ENCODE results near the gene SRRM1. TPM values are rescaled to one million over a fixed set of nuclear protein-coding genes. Genes with fewer than 3 reads are reported as not detected.

The SRRM1 gene
- total RNA-seq, 1 experiment from 2014 or later: 160 TPM

DNA sequence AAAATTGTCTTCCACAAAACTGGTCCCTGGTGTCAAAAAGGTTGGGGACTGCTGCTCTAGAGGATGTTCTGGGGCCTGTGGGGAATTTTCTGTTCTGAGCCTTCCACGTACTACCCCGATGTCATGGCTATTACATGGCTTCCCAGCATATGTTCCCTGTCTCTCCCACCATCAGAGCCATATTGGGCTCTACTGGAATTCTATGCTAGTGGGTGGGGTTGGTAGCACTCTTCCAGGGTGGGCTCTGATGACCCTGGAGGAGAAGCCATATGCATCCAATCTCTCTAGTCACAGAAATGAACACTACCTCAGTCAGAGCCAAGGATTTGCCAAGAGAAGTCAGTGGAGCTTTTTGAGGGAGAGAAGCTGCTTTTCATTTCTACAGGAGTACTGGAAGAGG, 47.9 kb downstream of the SRRM1 start:
- Histone ChIP-seq H3K27me3 (ENCODE audit: control insufficient read depth, insufficient read depth, low read length) (no peaks in the 10 kb centered on the region), H3K4me1 (ENCODE audit: control insufficient read depth, insufficient read depth, low read length) (no peaks in the 10 kb centered on the region), H3K9me3 (ENCODE audit: control insufficient read depth, insufficient read depth, low read depth, low read length) (no peaks in the 10 kb centered on the region), H3K27ac (ENCODE audit: low read length) (no peak overlapping the region), H3K36me3 (ENCODE audit: control insufficient read depth, insufficient read depth, low read length) (no peaks in the 10 kb centered on the region), H3K4me3 (ENCODE audit: low read depth in 2 of 2, low read length in 2 of 2) (no peak overlapping the region)
- ATAC-seq (no peak), DNase-seq (ENCODE audit: low read depth, low spot score) (no peak)
- TF ChIP-seq TCF7L2 (IDR thresholded peaks at IDR 0.05; ENCODE audit: low read depth, low read length) (no peak), POLR2AphosphoS5 (IDR thresholded peaks at IDR 0.05; ENCODE audit: low read depth, low read length) (no peak), SIN3A (IDR thresholded peaks at IDR 0.05; ENCODE audit: borderline replicate concordance, insufficient read depth, low read depth, low read length) (no peak)
- TF ChIP-seq, protein P1, sequence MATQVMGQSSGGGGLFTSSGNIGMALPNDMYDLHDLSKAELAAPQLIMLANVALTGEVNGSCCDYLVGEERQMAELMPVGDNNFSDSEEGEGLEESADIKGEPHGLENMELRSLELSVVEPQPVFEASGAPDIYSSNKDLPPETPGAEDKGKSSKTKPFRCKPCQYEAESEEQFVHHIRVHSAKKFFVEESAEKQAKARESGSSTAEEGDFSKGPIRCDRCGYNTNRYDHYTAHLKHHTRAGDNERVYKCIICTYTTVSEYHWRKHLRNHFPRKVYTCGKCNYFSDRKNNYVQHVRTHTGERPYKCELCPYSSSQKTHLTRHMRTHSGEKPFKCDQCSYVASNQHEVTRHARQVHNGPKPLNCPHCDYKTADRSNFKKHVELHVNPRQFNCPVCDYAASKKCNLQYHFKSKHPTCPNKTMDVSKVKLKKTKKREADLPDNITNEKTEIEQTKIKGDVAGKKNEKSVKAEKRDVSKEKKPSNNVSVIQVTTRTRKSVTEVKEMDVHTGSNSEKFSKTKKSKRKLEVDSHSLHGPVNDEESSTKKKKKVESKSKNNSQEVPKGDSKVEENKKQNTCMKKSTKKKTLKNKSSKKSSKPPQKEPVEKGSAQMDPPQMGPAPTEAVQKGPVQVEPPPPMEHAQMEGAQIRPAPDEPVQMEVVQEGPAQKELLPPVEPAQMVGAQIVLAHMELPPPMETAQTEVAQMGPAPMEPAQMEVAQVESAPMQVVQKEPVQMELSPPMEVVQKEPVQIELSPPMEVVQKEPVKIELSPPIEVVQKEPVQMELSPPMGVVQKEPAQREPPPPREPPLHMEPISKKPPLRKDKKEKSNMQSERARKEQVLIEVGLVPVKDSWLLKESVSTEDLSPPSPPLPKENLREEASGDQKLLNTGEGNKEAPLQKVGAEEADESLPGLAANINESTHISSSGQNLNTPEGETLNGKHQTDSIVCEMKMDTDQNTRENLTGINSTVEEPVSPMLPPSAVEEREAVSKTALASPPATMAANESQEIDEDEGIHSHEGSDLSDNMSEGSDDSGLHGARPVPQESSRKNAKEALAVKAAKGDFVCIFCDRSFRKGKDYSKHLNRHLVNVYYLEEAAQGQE (IDR thresholded peaks at IDR 0.05; ENCODE audit: insufficient read depth in 1 of 2, low read depth in 2 of 2, low read length in 1 of 2): no peak
- TF ChIP-seq, protein P2, sequence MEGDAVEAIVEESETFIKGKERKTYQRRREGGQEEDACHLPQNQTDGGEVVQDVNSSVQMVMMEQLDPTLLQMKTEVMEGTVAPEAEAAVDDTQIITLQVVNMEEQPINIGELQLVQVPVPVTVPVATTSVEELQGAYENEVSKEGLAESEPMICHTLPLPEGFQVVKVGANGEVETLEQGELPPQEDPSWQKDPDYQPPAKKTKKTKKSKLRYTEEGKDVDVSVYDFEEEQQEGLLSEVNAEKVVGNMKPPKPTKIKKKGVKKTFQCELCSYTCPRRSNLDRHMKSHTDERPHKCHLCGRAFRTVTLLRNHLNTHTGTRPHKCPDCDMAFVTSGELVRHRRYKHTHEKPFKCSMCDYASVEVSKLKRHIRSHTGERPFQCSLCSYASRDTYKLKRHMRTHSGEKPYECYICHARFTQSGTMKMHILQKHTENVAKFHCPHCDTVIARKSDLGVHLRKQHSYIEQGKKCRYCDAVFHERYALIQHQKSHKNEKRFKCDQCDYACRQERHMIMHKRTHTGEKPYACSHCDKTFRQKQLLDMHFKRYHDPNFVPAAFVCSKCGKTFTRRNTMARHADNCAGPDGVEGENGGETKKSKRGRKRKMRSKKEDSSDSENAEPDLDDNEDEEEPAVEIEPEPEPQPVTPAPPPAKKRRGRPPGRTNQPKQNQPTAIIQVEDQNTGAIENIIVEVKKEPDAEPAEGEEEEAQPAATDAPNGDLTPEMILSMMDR (IDR thresholded peaks at IDR 0.05): no peak
- ChIA-PET POLR2A (interaction anchor here (0.6 kb wide), 1 partner anchor 13 kb away, joined by 8 read pairs; no protein-coding TSS in a partner anchor), CTCF (no interaction called here)
- in situ Hi-C loops (cut with HindIII; ENCODE audit: low pct_unique_long_range_greater_than_20kb, low sequenced_read_pairs): no loop called here
- intact Hi-C loops (cut with micrococcal nuclease; ENCODE audit: unreplicated experiment): no loop called here
- no TSS peak for BruUV-seq (replicated peaks)

DNA sequence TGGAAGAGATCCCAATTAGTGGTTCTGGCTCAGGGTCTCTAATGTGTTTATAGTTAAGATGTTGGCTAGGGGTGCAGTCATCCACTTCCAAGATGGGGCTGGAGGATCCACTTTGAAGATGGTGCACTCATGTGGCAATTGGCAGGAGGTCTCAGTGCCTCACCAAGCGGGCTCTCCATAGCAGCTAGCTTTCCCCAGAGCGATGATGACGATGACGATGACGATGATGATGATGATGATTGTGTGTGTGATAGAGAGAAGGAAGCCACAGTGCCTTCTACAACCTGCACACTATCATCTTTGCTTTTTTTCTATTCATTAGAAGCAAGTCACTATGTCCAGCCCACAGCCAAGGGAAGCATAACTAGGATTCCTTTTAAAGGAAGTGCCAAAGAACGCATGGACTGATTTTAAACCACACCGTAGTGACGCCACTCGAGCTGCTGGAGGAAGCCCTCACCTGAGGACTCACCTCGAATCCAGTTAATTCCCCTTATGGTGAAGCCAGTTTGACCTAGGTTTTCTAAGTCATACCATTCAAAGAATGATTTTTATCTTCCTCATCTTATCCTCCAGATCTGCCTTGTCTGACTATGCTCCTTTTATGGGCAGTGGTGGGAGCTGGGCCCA, 49.4 kb downstream of the SRRM1 start:
- intact Hi-C loops (cut with micrococcal nuclease; ENCODE audit: unreplicated experiment): no loop called here
- no TSS peak for BruUV-seq (replicated peaks)
- no peaks in the 10 kb centered on the region for H3K36me3 ChIP-seq (ENCODE audit: control insufficient read depth, insufficient read depth, low read length)
- no peaks in the 10 kb centered on the region for H3K4me1 ChIP-seq (ENCODE audit: control insufficient read depth, insufficient read depth, low read length)
- in situ Hi-C loops (cut with HindIII; ENCODE audit: low pct_unique_long_range_greater_than_20kb, low sequenced_read_pairs): no loop called here
- ChIA-PET CTCF (no interaction called here), POLR2A (no interaction called here)
- TF ChIP-seq, protein P1 (IDR thresholded peaks at IDR 0.05; ENCODE audit: insufficient read depth in 1 of 2, low read depth in 2 of 2, low read length in 1 of 2): no peak
- TF ChIP-seq SIN3A (IDR thresholded peaks at IDR 0.05; ENCODE audit: borderline replicate concordance, insufficient read depth, low read depth, low read length): no peak
- TF ChIP-seq, protein P2 (IDR thresholded peaks at IDR 0.05): no peak
- TF ChIP-seq TCF7L2 (IDR thresholded peaks at IDR 0.05; ENCODE audit: low read depth, low read length): no peak
- no peak for TF ChIP-seq POLR2AphosphoS5 (IDR thresholded peaks at IDR 0.05; ENCODE audit: low read depth, low read length)
- H3K27me3 ChIP-seq (ENCODE audit: control insufficient read depth, insufficient read depth, low read length): no peaks in the 10 kb centered on the region
- no peaks in the 10 kb centered on the region for H3K9me3 ChIP-seq (ENCODE audit: control insufficient read depth, insufficient read depth, low read depth, low read length)
- no peak for ATAC-seq
- no peak overlapping the region for H3K27ac ChIP-seq (ENCODE audit: low read length)
- H3K4me3 ChIP-seq (ENCODE audit: low read depth in 2 of 2, low read length in 2 of 2): no peak overlapping the region
- no peak for DNase-seq (ENCODE audit: low read depth, low spot score)
